Measurements from ENCODE around the gene CIAO3. TPM values are rescaled to one million over a fixed set of nuclear protein-coding genes. Genes with fewer than 3 reads are reported as not detected.

The CIAO3 gene
- total and polyA plus RNA-seq, 10 of the 15 experiments (the other 5 are each of a cell fraction or from before 2014, with no cell fraction given): 1.4 to 37.5 (median 30.8) TPM

DNA sequence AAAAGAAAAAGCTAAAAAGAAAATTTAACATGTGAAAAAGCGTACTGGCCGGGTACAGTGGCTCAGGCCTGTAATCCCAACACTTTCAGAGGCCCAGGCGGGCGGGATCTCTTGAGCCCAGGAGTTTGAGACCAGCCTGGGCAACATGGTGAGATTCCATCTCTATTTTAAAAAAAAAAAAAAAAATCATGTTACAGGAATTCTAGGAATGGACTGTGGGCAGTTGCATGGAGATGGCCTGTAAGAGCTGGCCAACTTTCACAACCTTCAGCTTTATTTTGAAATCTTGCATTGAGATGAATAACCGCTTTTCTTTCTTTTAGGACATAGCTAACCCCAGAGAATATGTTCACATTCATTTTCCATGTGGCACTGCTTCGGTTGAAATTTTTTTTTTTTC is 8.2 kb upstream of the CIAO3 start (continued):
- TF ChIP-seq, protein P1, sequence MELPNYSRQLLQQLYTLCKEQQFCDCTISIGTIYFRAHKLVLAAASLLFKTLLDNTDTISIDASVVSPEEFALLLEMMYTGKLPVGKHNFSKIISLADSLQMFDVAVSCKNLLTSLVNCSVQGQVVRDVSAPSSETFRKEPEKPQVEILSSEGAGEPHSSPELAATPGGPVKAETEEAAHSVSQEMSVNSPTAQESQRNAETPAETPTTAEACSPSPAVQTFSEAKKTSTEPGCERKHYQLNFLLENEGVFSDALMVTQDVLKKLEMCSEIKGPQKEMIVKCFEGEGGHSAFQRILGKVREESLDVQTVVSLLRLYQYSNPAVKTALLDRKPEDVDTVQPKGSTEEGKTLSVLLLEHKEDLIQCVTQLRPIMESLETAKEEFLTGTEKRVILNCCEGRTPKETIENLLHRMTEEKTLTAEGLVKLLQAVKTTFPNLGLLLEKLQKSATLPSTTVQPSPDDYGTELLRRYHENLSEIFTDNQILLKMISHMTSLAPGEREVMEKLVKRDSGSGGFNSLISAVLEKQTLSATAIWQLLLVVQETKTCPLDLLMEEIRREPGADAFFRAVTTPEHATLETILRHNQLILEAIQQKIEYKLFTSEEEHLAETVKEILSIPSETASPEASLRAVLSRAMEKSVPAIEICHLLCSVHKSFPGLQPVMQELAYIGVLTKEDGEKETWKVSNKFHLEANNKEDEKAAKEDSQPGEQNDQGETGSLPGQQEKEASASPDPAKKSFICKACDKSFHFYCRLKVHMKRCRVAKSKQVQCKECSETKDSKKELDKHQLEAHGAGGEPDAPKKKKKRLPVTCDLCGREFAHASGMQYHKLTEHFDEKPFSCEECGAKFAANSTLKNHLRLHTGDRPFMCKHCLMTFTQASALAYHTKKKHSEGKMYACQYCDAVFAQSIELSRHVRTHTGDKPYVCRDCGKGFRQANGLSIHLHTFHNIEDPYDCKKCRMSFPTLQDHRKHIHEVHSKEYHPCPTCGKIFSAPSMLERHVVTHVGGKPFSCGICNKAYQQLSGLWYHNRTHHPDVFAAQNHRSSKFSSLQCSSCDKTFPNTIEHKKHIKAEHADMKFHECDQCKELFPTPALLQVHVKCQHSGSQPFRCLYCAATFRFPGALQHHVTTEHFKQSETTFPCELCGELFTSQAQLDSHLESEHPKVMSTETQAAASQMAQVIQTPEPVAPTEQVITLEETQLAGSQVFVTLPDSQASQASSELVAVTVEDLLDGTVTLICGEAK (IDR thresholded peaks at IDR 0.05; ENCODE audit: borderline replicate concordance): no peak
- no peak for TF ChIP-seq TCF12 (IDR thresholded peaks at IDR 0.05; ENCODE audit: low read depth, low read length)
- no peak for TF ChIP-seq TARDBP (IDR thresholded peaks at IDR 0.05; ENCODE audit: borderline replicate concordance)
- no peak for TF ChIP-seq IKZF2 (IDR thresholded peaks at IDR 0.05)
- TF ChIP-seq, protein P2, sequence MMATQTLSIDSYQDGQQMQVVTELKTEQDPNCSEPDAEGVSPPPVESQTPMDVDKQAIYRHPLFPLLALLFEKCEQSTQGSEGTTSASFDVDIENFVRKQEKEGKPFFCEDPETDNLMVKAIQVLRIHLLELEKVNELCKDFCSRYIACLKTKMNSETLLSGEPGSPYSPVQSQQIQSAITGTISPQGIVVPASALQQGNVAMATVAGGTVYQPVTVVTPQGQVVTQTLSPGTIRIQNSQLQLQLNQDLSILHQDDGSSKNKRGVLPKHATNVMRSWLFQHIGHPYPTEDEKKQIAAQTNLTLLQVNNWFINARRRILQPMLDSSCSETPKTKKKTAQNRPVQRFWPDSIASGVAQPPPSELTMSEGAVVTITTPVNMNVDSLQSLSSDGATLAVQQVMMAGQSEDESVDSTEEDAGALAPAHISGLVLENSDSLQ (IDR thresholded peaks at IDR 0.05): no peak
- TF ChIP-seq CHD1 (IDR thresholded peaks at IDR 0.05; ENCODE audit: low read depth, low read length): no peak
- no peak for TF ChIP-seq SREBF1 (IDR thresholded peaks at IDR 0.05; ENCODE audit: low read length)
- no peak for TF ChIP-seq RBBP5 (conservative IDR thresholded peaks at IDR 0.05)
- TF ChIP-seq RUNX3 (IDR thresholded peaks at IDR 0.05; ENCODE audit: low read length): no peak
- no peak for TF ChIP-seq NR2C1 (IDR thresholded peaks at IDR 0.05)

Measured in GM12878 (cell line).